ENCODE measurements around the gene RAB15. TPM values are rescaled to one million over a fixed set of nuclear protein-coding genes. Genes with fewer than 3 reads are reported as not detected.

Gene RAB15
- total and polyA plus RNA-seq, 2 donors (not counting 3 experiments of a cell fraction or from before 2014, with no cell fraction given), result 24.9 to 33.3 TPM

DNA sequence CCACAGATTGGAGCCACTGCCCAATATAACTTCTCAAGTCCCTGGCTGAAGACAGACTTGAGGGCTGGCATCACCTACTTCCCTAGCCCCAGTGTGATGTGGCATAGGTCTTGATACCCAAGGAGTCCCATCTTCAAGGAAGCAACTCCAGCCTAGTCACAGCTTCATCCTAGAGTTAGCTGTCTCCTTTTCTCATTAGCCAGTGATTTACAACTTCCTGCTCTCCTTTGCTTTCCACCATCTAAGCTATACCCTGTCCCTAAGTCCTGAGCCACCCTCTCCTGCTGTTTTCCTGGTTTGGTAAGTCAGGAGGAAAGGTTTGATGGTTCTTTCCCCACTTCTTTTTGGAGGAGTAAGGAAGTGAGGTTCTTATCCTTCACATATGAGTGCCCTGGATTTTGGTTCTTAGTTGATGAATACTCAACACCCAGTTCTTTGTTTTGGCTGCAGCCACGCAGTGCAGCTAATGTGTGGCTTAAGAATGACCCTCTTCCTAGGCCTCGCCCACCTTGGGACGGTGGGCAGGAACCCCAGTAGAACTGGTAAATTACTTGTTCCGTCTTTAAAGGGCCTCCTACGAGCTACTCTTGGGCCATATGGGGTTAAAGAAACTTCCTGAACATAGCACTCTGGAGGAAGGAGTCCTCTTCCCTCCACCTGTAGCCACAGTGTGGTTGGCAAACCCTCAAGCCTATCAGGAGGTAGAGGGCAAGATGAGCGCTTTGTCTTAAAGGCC lies 25.7 kb downstream of the RAB15 start:
- ChIA-PET CTCF (interaction anchor here (1.0 kb wide), 1 partner anchor 19 kb away, joined by 3 read pairs; no protein-coding TSS in a partner anchor), POLR2A (no interaction called here)
- TF ChIP-seq GATA2 (IDR thresholded peaks at IDR 0.05; ENCODE audit: insufficient read depth, insufficient read length, low read depth, low read length) (no peak), EZH2 (IDR thresholded peaks at IDR 0.05; ENCODE audit: borderline replicate concordance, low read depth, low read length, severe bottlenecking) (no peak), MYC (IDR thresholded peaks at IDR 0.05; ENCODE audit: low read depth, low read length) (no peak), POLR2A (IDR thresholded peaks at IDR 0.05; ENCODE audit: low read depth, low read length) (no peak)
- TF ChIP-seq, protein P1, sequence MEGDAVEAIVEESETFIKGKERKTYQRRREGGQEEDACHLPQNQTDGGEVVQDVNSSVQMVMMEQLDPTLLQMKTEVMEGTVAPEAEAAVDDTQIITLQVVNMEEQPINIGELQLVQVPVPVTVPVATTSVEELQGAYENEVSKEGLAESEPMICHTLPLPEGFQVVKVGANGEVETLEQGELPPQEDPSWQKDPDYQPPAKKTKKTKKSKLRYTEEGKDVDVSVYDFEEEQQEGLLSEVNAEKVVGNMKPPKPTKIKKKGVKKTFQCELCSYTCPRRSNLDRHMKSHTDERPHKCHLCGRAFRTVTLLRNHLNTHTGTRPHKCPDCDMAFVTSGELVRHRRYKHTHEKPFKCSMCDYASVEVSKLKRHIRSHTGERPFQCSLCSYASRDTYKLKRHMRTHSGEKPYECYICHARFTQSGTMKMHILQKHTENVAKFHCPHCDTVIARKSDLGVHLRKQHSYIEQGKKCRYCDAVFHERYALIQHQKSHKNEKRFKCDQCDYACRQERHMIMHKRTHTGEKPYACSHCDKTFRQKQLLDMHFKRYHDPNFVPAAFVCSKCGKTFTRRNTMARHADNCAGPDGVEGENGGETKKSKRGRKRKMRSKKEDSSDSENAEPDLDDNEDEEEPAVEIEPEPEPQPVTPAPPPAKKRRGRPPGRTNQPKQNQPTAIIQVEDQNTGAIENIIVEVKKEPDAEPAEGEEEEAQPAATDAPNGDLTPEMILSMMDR (IDR thresholded peaks at IDR 0.05; ENCODE audit: extremely low read depth in 1 of 2, insufficient read depth in 1 of 2, low read depth in 1 of 2, low read length in 2 of 2), result no peak
- Histone ChIP-seq H3K9me3 (replicated peaks; ENCODE audit: control insufficient read depth, insufficient read depth, low read length) (no peaks in the 10 kb centered on the region), H3K27me3 (ENCODE audit: control insufficient read depth in 2 of 2, insufficient read depth in 2 of 2, low read length in 2 of 2) (no peaks in the 10 kb centered on the region), H3K4me2 (ENCODE audit: insufficient read depth, low read length) (no peak overlapping the region), H3K4me3 (replicated peaks in 1 of 3; ENCODE audit: insufficient read depth in 1 of 3, low read depth in 1 of 3, low read length in 3 of 3) (no peak overlapping the region), H3K4me1 (ENCODE audit: control insufficient read depth, extremely low read depth, insufficient read depth, low read length) (no peaks in the 10 kb centered on the region), H2AFZ (ENCODE audit: low read depth, low read length) (no peak overlapping the region), H3K9ac (replicated peaks; ENCODE audit: extremely low read depth, insufficient read depth, low read length) (no peak overlapping the region), H3K36me3 (ENCODE audit: control insufficient read depth in 2 of 2, extremely low read depth in 1 of 2, insufficient read depth in 2 of 2, low read length in 2 of 2) (peaks cover 0 to 22% of the 10 kb centered on the region in 2 experiments), H3K9me1 (replicated peaks; ENCODE audit: control insufficient read depth, extremely low read depth, insufficient read depth, low read length) (no peaks in the 10 kb centered on the region), H3K79me2 (ENCODE audit: control insufficient read depth, insufficient read depth, low read length) (no peaks in the 10 kb centered on the region), H4K20me1 (replicated peaks; ENCODE audit: control insufficient read depth, extremely low read depth, insufficient read depth, low read length) (no peaks in the 10 kb centered on the region), H3K27ac (ENCODE audit: insufficient read depth, low read depth, low read length) (no peak overlapping the region)
- no TSS peak for BruUV-seq (replicated peaks)
- intact Hi-C loops (cut with micrococcal nuclease), result no loop called here
- FAIRE-seq, result no peak
- dilution Hi-C loops (cut with MboI; ENCODE audit: extremely low pct_ligation_motif_present, low sequenced_read_pairs), result no loop called here
- no peak for DNase-seq (ENCODE audit: low read depth, low spot score)

All from endothelial cell of umbilical vein (primary cell).